ENCODE measurements around the gene PDE4B. TPM values are rescaled to one million over a fixed set of nuclear protein-coding genes. Genes with fewer than 3 reads are reported as not detected.

The PDE4B gene
- total RNA-seq, 1 experiment from 2014 or later: not detected

GRCh38 chr1:66292305-66292704 lies 499.6 kb downstream of the PDE4B start:
- no TSS peak for BruUV-seq (replicated peaks)
- intact Hi-C loops (cut with micrococcal nuclease; ENCODE audit: unreplicated experiment): no loop called here
- H3K9me3 Mint-ChIP-seq (ENCODE audit: unreplicated experiment): no peaks in the 10 kb centered on the region
- no peak overlapping the region for H3K4me3 ChIP-seq (ENCODE audit: low read depth, low read length)
- POLR2A ChIA-PET: no interaction called here
- no peaks in the 10 kb centered on the region for H3K4me1 ChIP-seq
- no peaks in the 10 kb centered on the region for H3K36me3 Mint-ChIP-seq (ENCODE audit: insufficient read depth, unreplicated experiment)
- no peaks in the 10 kb centered on the region for H3K9me3 ChIP-seq
- H3K27me3 ChIP-seq (replicated peaks; ENCODE audit: control insufficient read depth, insufficient read depth, low read length): no peaks in the 10 kb centered on the region
- no peaks in the 10 kb centered on the region for H3K36me3 ChIP-seq (ENCODE audit: control insufficient read depth, insufficient read depth, low read length)
- H3K4me3 Mint-ChIP-seq (ENCODE audit: unreplicated experiment): no peak overlapping the region
- H3K4me1 Mint-ChIP-seq (ENCODE audit: low read depth, unreplicated experiment): no peaks in the 10 kb centered on the region
- TF ChIP-seq CTCF (IDR thresholded peaks at IDR 0.05; ENCODE audit: insufficient read depth in 1 of 2, low read depth in 1 of 2, low read length in 1 of 2, severe bottlenecking in 1 of 2, unreplicated experiment in 1 of 2): no peak
- CTCF ChIA-PET: no interaction called here
- no peaks in the 10 kb centered on the region for H3K27me3 Mint-ChIP-seq (ENCODE audit: insufficient read depth, unreplicated experiment)
- no peak overlapping the region for H3K27ac Mint-ChIP-seq (ENCODE audit: unreplicated experiment)
- DNase-seq: no peak

GRCh38 chr1:66292944-66293343 lies 500.2 kb downstream of the PDE4B start:
- H3K27me3 Mint-ChIP-seq (ENCODE audit: insufficient read depth, unreplicated experiment): no peaks in the 10 kb centered on the region
- no peaks in the 10 kb centered on the region for H3K4me1 Mint-ChIP-seq (ENCODE audit: low read depth, unreplicated experiment)
- H3K4me1 ChIP-seq: no peaks in the 10 kb centered on the region
- POLR2A ChIA-PET: no interaction called here
- CTCF ChIA-PET: no interaction called here
- no peaks in the 10 kb centered on the region for H3K9me3 Mint-ChIP-seq (ENCODE audit: unreplicated experiment)
- no TSS peak for BruUV-seq (replicated peaks)
- H3K36me3 ChIP-seq (ENCODE audit: control insufficient read depth, insufficient read depth, low read length): no peaks in the 10 kb centered on the region
- no peak for TF ChIP-seq CTCF (IDR thresholded peaks at IDR 0.05; ENCODE audit: insufficient read depth in 1 of 2, low read depth in 1 of 2, low read length in 1 of 2, severe bottlenecking in 1 of 2, unreplicated experiment in 1 of 2)
- no peaks in the 10 kb centered on the region for H3K27me3 ChIP-seq (replicated peaks; ENCODE audit: control insufficient read depth, insufficient read depth, low read length)
- intact Hi-C loops (cut with micrococcal nuclease; ENCODE audit: unreplicated experiment): no loop called here
- H3K4me3 ChIP-seq (ENCODE audit: low read depth, low read length): no peak overlapping the region
- H3K27ac Mint-ChIP-seq (ENCODE audit: unreplicated experiment): no peak overlapping the region
- no peaks in the 10 kb centered on the region for H3K9me3 ChIP-seq
- no peak overlapping the region for H3K4me3 Mint-ChIP-seq (ENCODE audit: unreplicated experiment)
- no peaks in the 10 kb centered on the region for H3K36me3 Mint-ChIP-seq (ENCODE audit: insufficient read depth, unreplicated experiment)
- DNase-seq: no peak

GRCh38 chr1:66294707-66295370 lies 502.1 kb downstream of the PDE4B start:
- no peaks in the 10 kb centered on the region for H3K9me3 Mint-ChIP-seq (ENCODE audit: unreplicated experiment)
- H3K36me3 Mint-ChIP-seq (ENCODE audit: insufficient read depth, unreplicated experiment): no peaks in the 10 kb centered on the region
- BruUV-seq (replicated peaks): no TSS peak
- no peak for DNase-seq
- ChIA-PET POLR2A (no interaction called here), CTCF (no interaction called here)
- H3K27ac Mint-ChIP-seq (ENCODE audit: unreplicated experiment): no peak overlapping the region
- intact Hi-C loops (cut with micrococcal nuclease; ENCODE audit: unreplicated experiment): no loop called here
- no peaks in the 10 kb centered on the region for H3K4me1 ChIP-seq
- H3K9me3 ChIP-seq: no peaks in the 10 kb centered on the region
- H3K4me1 Mint-ChIP-seq (ENCODE audit: low read depth, unreplicated experiment): no peaks in the 10 kb centered on the region
- no peak for TF ChIP-seq CTCF (IDR thresholded peaks at IDR 0.05; ENCODE audit: insufficient read depth in 1 of 2, low read depth in 1 of 2, low read length in 1 of 2, severe bottlenecking in 1 of 2, unreplicated experiment in 1 of 2)
- H3K36me3 ChIP-seq (ENCODE audit: control insufficient read depth, insufficient read depth, low read length): no peaks in the 10 kb centered on the region
- H3K4me3 Mint-ChIP-seq (ENCODE audit: unreplicated experiment): no peak overlapping the region
- no peaks in the 10 kb centered on the region for H3K27me3 Mint-ChIP-seq (ENCODE audit: insufficient read depth, unreplicated experiment)
- no peak overlapping the region for H3K4me3 ChIP-seq (ENCODE audit: low read depth, low read length)
- no peaks in the 10 kb centered on the region for H3K27me3 ChIP-seq (replicated peaks; ENCODE audit: control insufficient read depth, insufficient read depth, low read length)
